B cell (primary cell): ENCODE data around the gene SLC6A20. TPM values are rescaled to one million over a fixed set of nuclear protein-coding genes. Genes with fewer than 3 reads are reported as not detected.

Source experiments
- ATAC-seq: fragments of 200-7000 bp; cut with Tn5 transposase; one replicate; pipeline ENCODE4 v1.10.0; 2021; ENCODE audit warnings: low read depth, mild to moderate bottlenecking, moderate number of reproducible peaks, moderate library complexity
- CTCF ChIA-PET: fragments of 350-600 bp; sonication (Branson Sonifier 250); formaldehyde crosslinking; loops from one replicate; lab custom pipeline; 2021; ENCODE audit warnings: antibody characterized with exemption, inconsistent platforms; lab: Charles Lee
- POLR2A ChIA-PET: fragments of 350-600 bp; sonication (Branson Sonifier 250); formaldehyde crosslinking; loops from one replicate; lab custom pipeline; 2021; ENCODE audit warnings: antibody characterized with exemption; lab: Charles Lee
- DNase-seq: peaks from one replicate; pipeline ENCODE4 v3.0.0; 2013
- H2AFZ ChIP-seq: 2 replicates; pipeline ENCODE4 v1.6.1; 2012; ENCODE audit warnings: mild to moderate bottlenecking, low read depth, low read length; ENCODE audit not compliant: insufficient read depth, poor library complexity, severe bottlenecking
- H3K27ac ChIP-seq, 2 donors: 1 replicate in 1 of 2; 2 replicates in 1 of 2; pipeline ENCODE4 v1.5.1; 2012 to 2013; ENCODE audit warnings: low read length in 2 of 2, mild to moderate bottlenecking in 2 of 2, moderate library complexity in 1 of 2
- H3K27me3 ChIP-seq, 4 experiments: fragments of 200-600 bp in 1 of 4; sonication (generic) in 1 of 4; replicated peaks in 1 of 4; 1 replicate in 2 of 4; 2 replicates in 2 of 4; pipeline versions ENCODE4 v1.6.1 to v1.7.0; 2013 to 2016; ENCODE audit warnings: low read length in 3 of 4, mild to moderate bottlenecking in 2 of 4, mixed read lengths in 1 of 4, moderate library complexity in 1 of 4; ENCODE audit not compliant: insufficient read depth in 4 of 4, control insufficient read depth in 3 of 4; ENCODE audit errors: control extremely low read depth in 1 of 4
- H3K36me3 ChIP-seq, 2 experiments: replicated peaks in 1 of 2; 1 replicate in 1 of 2; 2 replicates in 1 of 2; pipeline versions ENCODE4 v1.6.1 to v1.7.1; 2013; ENCODE audit warnings: low read length in 1 of 2; ENCODE audit not compliant: insufficient read depth in 2 of 2, control insufficient read depth in 1 of 2; ENCODE audit errors: control extremely low read depth in 1 of 2, extremely low read depth in 1 of 2
- H3K4me1 ChIP-seq, 2 donors: fragments of 200-600 bp in 1 of 2; sonication (generic) in 1 of 2; 1 replicate in 1 of 2; 2 replicates in 1 of 2; pipeline versions ENCODE4 v1.5.1 to v1.6.1; 2013 to 2017; ENCODE audit warnings: low read length in 2 of 2; ENCODE audit not compliant: control insufficient read depth in 2 of 2, insufficient read depth in 2 of 2
- H3K4me2 ChIP-seq: replicated peaks from 2 replicates; pipeline ENCODE3; 2012; ENCODE audit warnings: mild to moderate bottlenecking, low read depth, low read length; ENCODE audit not compliant: poor library complexity, severe bottlenecking
- H3K4me3 ChIP-seq, 5 experiments: fragments of 200-600 bp in 1 of 5; sonication (generic) in 1 of 5; 1 replicate in 3 of 5; 2 replicates in 2 of 5; pipeline versions ENCODE4 v1.5.1 to v1.7.0; 2011 to 2016; ENCODE audit warnings: low read length in 4 of 5, mild to moderate bottlenecking in 4 of 5, low read depth in 2 of 5, control low read depth in 1 of 5, moderate library complexity in 1 of 5; ENCODE audit not compliant: insufficient read depth in 1 of 5; ENCODE audit errors: control extremely low read depth in 1 of 5, extremely low read depth in 1 of 5
- H3K79me2 ChIP-seq: fragments of 200-600 bp; sonication (generic); one replicate; pipeline ENCODE4 v1.6.0; 2016; ENCODE audit warnings: low read length; ENCODE audit not compliant: control insufficient read depth, insufficient read depth
- H3K9ac ChIP-seq: fragments of 200-600 bp; sonication (generic); 2 replicates; pipeline ENCODE4 v1.6.1; 2017; ENCODE audit warnings: mild to moderate bottlenecking, low read length, moderate library complexity
- H3K9me3 ChIP-seq, 3 donors: one replicate each; pipeline versions ENCODE4 v1.6.1 to v1.7.1; 2013; ENCODE audit warnings: low read length in 2 of 3; ENCODE audit not compliant: control insufficient read depth in 2 of 3, insufficient read depth in 1 of 3; ENCODE audit errors: control extremely low read depth in 1 of 3
- H4K20me1 ChIP-seq: 2 replicates; pipeline ENCODE4 v1.6.0; 2012; ENCODE audit warnings: mild to moderate bottlenecking, low read length; ENCODE audit not compliant: insufficient read depth, control insufficient read depth, poor library complexity, severe bottlenecking
- H3K27ac Mint-ChIP-seq: one replicate; pipeline ENCODE4 v1.8.0; 2021; ENCODE audit warnings: mixed read lengths
- H3K27me3 Mint-ChIP-seq: one replicate; pipeline ENCODE4 v1.8.0; 2021; ENCODE audit warnings: mixed read lengths
- H3K4me1 Mint-ChIP-seq: one replicate; pipeline ENCODE4 v1.8.0; 2021; ENCODE audit warnings: mixed read lengths
- H3K4me3 Mint-ChIP-seq: one replicate; pipeline ENCODE4 v1.8.0; 2021; ENCODE audit warnings: mixed read lengths
- H3K9me3 Mint-ChIP-seq: one replicate; pipeline ENCODE4 v1.8.0; 2022; ENCODE audit warnings: mixed read lengths; ENCODE audit not compliant: insufficient read depth
- CTCF ChIP-seq: fragments of 200-600 bp; IDR thresholded peaks from one replicate; pipeline ENCODE4 v1.8.0; 2022; ENCODE audit warnings: antibody characterized with exemption, mild to moderate bottlenecking
- EZH2 ChIP-seq: IDR thresholded peaks from 2 replicates; pipeline ENCODE4 v1.6.1; 2012; ENCODE audit warnings: borderline replicate concordance, low read depth, mild to moderate bottlenecking, moderate library complexity, low read length; ENCODE audit not compliant: insufficient read depth, poor library complexity, severe bottlenecking
- WGBS: methylation state at CpG from one replicate; pipeline ENCODE4 v1.1.5; 2013; ENCODE audit warnings: missing lambda C conversion rate; ENCODE audit not compliant: insufficient coverage; 5-methylcytosine and 5-hydroxymethylcytosine counted together
- intact Hi-C: fragments of 100-400 bp; cut with micrococcal nuclease; formaldehyde crosslinking; loops from one replicate; pipeline ENCODE4 v1.10.0; 2022
- polyA plus RNA-seq: library from polyadenylated mRNA; depleted of rRNA; stranded (reverse); fragments of >200 nt; gene quantifications from 2 replicates; pipeline ENCODE4 v1.2.3, GENCODE V29; 2012
- total RNA-seq, 2 donors: library from RNA; stranded (reverse); fragments of 120-200 nt in 1 of 2; gene quantifications; 1 replicate in 1 of 2; 2 replicates in 1 of 2; pipeline versions ENCODE4 v1.2.3 to v1.2.4, GENCODE V29; 2013 to 2022

The SLC6A20 gene
- total and polyA plus RNA-seq, 2 donors (not counting 1 experiment from before 2014, with no cell fraction given): 0.32 TPM; not detected in 1

- ATAC-seq: no peak
- Histone ChIP-seq H3K27me3 (no peaks in the 10 kb centered on the region), H3K4me1 (no peaks in the 10 kb centered on the region), H3K4me2 (no peak overlapping the region), H3K4me3 (no peak overlapping the region), H3K36me3 (no peaks in the 10 kb centered on the region), H4K20me1 (no peaks in the 10 kb centered on the region), H3K27ac (no peak overlapping the region), H2AFZ (no peak overlapping the region), H3K79me2 (no peaks in the 10 kb centered on the region), H3K9me3 (peaks cover 0 to 4% (median 0%) of the 10 kb centered on the region in 3 donors), H3K9ac (no peak overlapping the region)
- TF ChIP-seq CTCF: no peak
- TF ChIP-seq EZH2: no peak
- DNase-seq: no peak
- POLR2A ChIA-PET: no interaction called here
- H3K27ac Mint-ChIP-seq: no peak overlapping the region
- CTCF ChIA-PET: no interaction called here
- 96% methylated on average over 19 of the region's 35 CpGs for WGBS
- H3K4me1 Mint-ChIP-seq: no peaks in the 10 kb centered on the region
- H3K4me3 Mint-ChIP-seq: no peak overlapping the region
- H3K9me3 Mint-ChIP-seq: peaks cover 5% of the 10 kb centered on the region
- H3K27me3 Mint-ChIP-seq: no peaks in the 10 kb centered on the region
- intact Hi-C loops: no loop called here
Measured at GRCh38 chr3:45779746-45780735, 16.3 kb downstream of the SLC6A20 start.

- Histone ChIP-seq H3K4me1 (no peaks in the 10 kb centered on the region), H3K27ac (no peak overlapping the region), H4K20me1 (no peaks in the 10 kb centered on the region), H3K9ac (no peak overlapping the region), H2AFZ (no peak overlapping the region), H3K9me3 (no peaks in the 10 kb centered on the region), H3K4me3 (no peak overlapping the region), H3K79me2 (no peaks in the 10 kb centered on the region), H3K4me2 (no peak overlapping the region), H3K27me3 (no peaks in the 10 kb centered on the region), H3K36me3 (no peaks in the 10 kb centered on the region)
- DNase-seq: no peak
- TF ChIP-seq CTCF (no peak), EZH2 (no peak)
- H3K4me1 Mint-ChIP-seq: no peaks in the 10 kb centered on the region
- H3K27me3 Mint-ChIP-seq: peaks cover 3% of the 10 kb centered on the region
- no peaks in the 10 kb centered on the region for H3K9me3 Mint-ChIP-seq
- intact Hi-C loops: no loop called here
- WGBS: 92% methylated on average over 3 of the region's 3 CpGs
- ChIA-PET POLR2A (no interaction called here), CTCF (no interaction called here)
- H3K27ac Mint-ChIP-seq: no peak overlapping the region
- H3K4me3 Mint-ChIP-seq: no peak overlapping the region
- no peak for ATAC-seq
Measured at GRCh38 chr3:45778761-45779201, 17.6 kb downstream of the SLC6A20 start.
